ENCODE results near the gene DCBLD2.

GRCh38 chr3:98776140-98776493, 125.4 kb downstream of the DCBLD2 start:
- TF ChIP-seq POLR2A (conservative IDR thresholded peaks at IDR 0.05) (no peak), CTCF (IDR thresholded peaks at IDR 0.05 in 2 of 3, conservative IDR thresholded peaks at IDR 0.05 in 1 of 3; ENCODE audit: insufficient read depth in 2 of 3, low read depth in 1 of 3, low read length in 3 of 3) (no peak), U2AF1 (optimal IDR thresholded peaks at IDR 0.05; ENCODE audit: low read depth, low read length) (no peak), DNMT1 (IDR thresholded peaks at IDR 0.05) (no peak), ARID2 (IDR thresholded peaks at IDR 0.05) (no peak), NBN (IDR thresholded peaks at IDR 0.05; ENCODE audit: low read depth) (no peak), EZH2 (IDR thresholded peaks at IDR 0.05; ENCODE audit: borderline replicate concordance, low read depth, low read length) (no peak), IRF1 (CRISPR knock-in tag; IDR thresholded peaks at IDR 0.05; ENCODE audit: borderline replicate concordance) (no peak), ZNF263 (CRISPR knock-in tag; IDR thresholded peaks at IDR 0.05; ENCODE audit: borderline replicate concordance) (no peak), HNRNPL (IDR thresholded peaks at IDR 0.05; ENCODE audit: low read depth, low read length) (no peak)
- TF ChIP-seq, protein P1, sequence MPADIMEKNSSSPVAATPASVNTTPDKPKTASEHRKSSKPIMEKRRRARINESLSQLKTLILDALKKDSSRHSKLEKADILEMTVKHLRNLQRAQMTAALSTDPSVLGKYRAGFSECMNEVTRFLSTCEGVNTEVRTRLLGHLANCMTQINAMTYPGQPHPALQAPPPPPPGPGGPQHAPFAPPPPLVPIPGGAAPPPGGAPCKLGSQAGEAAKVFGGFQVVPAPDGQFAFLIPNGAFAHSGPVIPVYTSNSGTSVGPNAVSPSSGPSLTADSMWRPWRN (IDR thresholded peaks at IDR 0.05; ENCODE audit: low read depth) = no peak
- TF ChIP-seq, protein P2, sequence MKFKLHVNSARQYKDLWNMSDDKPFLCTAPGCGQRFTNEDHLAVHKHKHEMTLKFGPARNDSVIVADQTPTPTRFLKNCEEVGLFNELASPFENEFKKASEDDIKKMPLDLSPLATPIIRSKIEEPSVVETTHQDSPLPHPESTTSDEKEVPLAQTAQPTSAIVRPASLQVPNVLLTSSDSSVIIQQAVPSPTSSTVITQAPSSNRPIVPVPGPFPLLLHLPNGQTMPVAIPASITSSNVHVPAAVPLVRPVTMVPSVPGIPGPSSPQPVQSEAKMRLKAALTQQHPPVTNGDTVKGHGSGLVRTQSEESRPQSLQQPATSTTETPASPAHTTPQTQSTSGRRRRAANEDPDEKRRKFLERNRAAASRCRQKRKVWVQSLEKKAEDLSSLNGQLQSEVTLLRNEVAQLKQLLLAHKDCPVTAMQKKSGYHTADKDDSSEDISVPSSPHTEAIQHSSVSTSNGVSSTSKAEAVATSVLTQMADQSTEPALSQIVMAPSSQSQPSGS (CRISPR knock-in tag; IDR thresholded peaks at IDR 0.05) = no peak
